Stomach smooth muscle (tissue), 2 donors: ENCODE data around the gene CFAP69.
"Not testable (repeated sequence)": the region's sequence is repeated elsewhere in the genome, so short reads cannot be mapped to it uniquely, and the experiment has no call there.

ENCODE experiments used
- H3K27ac ChIP-seq: one replicate; pipeline ENCODE4 v1.7.0; 2013; ENCODE audit warnings: mild to moderate bottlenecking, low read length, inconsistent platforms
- H3K27me3 ChIP-seq, 2 donors: one replicate each; pipeline ENCODE4 v1.7.0; 2013; ENCODE audit warnings: low read length in 2 of 2; ENCODE audit not compliant: insufficient read depth in 2 of 2, control insufficient read depth in 1 of 2
- H3K36me3 ChIP-seq, 2 donors: one replicate each; pipeline ENCODE4 v1.7.0; 2013; ENCODE audit warnings: low read length in 2 of 2; ENCODE audit not compliant: control insufficient read depth in 2 of 2, insufficient read depth in 2 of 2
- H3K4me1 ChIP-seq: one replicate; pipeline ENCODE4 v1.7.0; 2013; ENCODE audit warnings: low read length; ENCODE audit not compliant: control insufficient read depth, insufficient read depth
- H3K4me3 ChIP-seq, 2 donors: one replicate each; pipeline ENCODE4 v1.7.0; 2013; ENCODE audit warnings: low read length in 2 of 2
- H3K9ac ChIP-seq, 2 donors: one replicate each; pipeline ENCODE4 v1.7.0; 2013; ENCODE audit warnings: low read length in 2 of 2, mild to moderate bottlenecking in 1 of 2
- H3K9me3 ChIP-seq, 2 donors: one replicate each; pipeline ENCODE4 v1.7.0; 2013; ENCODE audit warnings: low read length in 2 of 2; ENCODE audit not compliant: control insufficient read depth in 2 of 2
- donor health status: healthy.
- donor health status: Pancreatic carcinoma.

CFAP69 gene

DNA sequence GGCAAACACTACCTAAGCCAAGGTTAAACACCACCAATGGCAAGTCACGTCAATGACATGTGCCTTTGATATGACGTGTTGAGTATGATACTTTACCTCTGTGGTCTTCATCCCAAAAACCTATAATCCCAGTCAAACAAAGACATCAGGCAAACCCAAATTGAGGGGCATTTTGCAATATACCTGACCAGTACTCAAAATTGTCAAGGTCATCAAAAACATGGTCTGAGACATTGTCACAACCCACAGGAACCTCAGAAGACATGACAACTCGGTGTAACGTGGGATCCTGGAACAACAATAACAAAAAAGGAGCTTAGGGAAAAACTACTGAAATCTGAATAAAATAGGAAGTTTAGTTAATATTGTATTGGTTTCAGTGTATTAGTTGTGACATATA is 68.9 kb downstream of the CFAP69 start:
- H3K36me3 ChIP-seq: peaks cover 0 to 2% of the 10 kb centered on the region in 2 donors
- H3K27me3 ChIP-seq: peaks cover 0 to 4% of the 10 kb centered on the region in 2 donors
- no peak overlapping the region for H3K9ac ChIP-seq
- H3K9me3 ChIP-seq: no peaks in the 10 kb centered on the region
- H3K4me1 ChIP-seq: no peaks in the 10 kb centered on the region
- H3K27ac ChIP-seq: no peak overlapping the region
- H3K4me3 ChIP-seq: no peak overlapping the region

DNA sequence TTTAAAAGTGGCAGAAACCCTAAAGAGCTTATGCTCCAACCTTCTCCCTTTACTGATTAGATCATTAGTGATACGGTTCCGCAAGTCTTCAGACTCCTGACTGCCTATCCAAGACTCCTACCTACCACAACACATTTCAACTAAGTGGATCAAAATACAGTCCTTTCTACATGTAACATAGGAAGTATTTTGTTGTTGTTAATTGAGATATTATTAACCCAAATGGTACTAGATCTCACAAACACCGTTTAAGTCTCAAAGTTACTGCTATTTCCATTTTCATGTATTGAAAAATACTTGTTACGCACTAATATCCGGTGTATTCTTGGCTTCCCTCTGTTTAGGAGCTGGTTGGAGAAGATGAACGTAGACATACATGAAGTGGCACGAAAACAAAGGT is 75.0 kb downstream of the CFAP69 start:
- no peaks in the 10 kb centered on the region for H3K36me3 ChIP-seq
- no peak overlapping the region for H3K27ac ChIP-seq
- peaks cover 7% of the 10 kb centered on the region for H3K4me1 ChIP-seq
- H3K4me3 ChIP-seq: no peak overlapping the region
- peaks cover 22 to 34% of the 10 kb centered on the region in 2 donors for H3K27me3 ChIP-seq
- no peak overlapping the region for H3K9ac ChIP-seq
- H3K9me3 ChIP-seq: no peaks in the 10 kb centered on the region

DNA sequence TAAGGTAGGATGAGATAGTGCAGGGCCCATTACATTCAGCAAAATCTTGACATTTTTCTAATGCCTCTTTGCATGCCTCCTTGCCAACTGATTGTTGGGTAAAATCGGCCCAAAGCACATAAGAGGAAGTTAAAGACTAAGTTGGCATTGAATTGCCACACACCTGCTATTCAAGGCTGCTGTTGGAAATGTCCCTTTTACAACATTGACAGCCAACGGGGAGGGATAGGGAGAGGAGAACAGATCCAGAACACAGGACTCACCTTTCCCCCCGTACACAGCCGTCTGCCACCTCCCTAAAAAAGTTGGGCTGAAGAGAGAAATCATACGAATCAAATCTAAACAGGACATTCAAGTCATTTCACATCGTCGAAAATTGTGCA is 75.4 kb downstream of the CFAP69 start:
- Histone ChIP-seq H3K4me3 (no peak overlapping the region), H3K36me3 (no peaks in the 10 kb centered on the region), H3K27ac (no peak overlapping the region), H3K27me3 (peaks cover 22 to 34% of the 10 kb centered on the region in 2 donors), H3K9me3 (no peaks in the 10 kb centered on the region), H3K4me1 (peaks cover 7% of the 10 kb centered on the region), H3K9ac (no peak overlapping the region)

DNA sequence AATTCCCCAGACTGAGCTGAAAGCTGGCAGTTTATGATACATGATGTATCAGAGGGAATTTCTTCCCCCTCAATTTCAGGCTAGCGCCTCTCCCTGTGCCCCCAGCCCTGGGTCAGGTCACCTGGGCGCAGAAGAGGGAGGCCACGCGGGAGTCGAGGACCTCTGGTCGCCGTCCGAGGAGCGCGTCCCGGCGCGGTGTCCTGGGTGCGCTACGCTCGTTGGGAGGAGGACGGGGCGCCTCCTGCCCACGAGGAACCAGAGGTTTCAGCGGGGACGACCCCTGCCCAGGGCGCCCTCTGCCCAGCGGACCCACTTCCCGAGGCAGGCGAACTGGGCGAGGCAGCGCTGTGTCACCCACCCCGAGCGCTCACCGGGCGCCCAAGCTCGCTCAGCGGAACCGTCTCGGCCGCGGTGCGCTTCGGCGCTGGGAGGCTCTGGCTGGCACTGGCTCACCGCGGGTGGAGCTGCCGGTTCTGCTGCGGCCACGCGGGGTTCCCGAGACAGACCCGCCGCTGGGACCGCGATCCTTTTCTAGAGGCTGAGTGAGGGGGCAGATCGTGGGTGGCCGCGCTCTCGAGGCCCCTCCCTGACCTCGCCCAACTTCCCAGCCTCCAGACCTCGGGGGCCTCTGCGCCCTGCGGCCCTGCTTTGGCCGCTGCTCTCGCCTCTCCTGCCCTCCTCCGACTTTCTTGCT is 76.0 kb downstream of the CFAP69 start, which contains the start of gene FAM237B:
FAM237B (minus strand) TSS at position 504 of the 694 bp plus-strand sequence. CDS start 1,556 bp downstream, outside the sequence.
- Histone ChIP-seq H3K27ac (no peak within 1 kb of the TSS), H3K4me3 (peak within 1 kb of the TSS in 1 of 2 donors; percentile 36)

DNA sequence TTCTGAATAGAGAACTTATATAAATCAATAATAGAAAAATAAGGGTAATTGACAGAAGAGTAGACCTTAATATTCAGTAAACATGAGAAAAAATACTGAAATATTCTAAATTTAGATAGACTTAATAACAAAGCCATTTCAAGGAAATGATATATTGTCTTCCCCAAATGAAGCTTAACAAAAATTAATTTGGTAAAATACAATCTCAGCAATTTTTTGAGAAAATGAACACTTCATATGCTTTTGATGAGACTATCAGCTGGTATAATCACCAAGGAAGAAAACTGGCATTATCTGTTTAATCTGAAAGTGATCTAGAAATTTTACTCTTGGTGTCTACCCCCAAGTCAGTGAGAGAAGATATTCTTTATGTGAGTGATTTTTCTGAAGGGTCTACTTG is 77.9 kb downstream of the CFAP69 start:
- no peaks in the 10 kb centered on the region for H3K9me3 ChIP-seq
- H3K27ac ChIP-seq: no peak overlapping the region
- no peaks in the 10 kb centered on the region for H3K36me3 ChIP-seq
- peaks cover 7% of the 10 kb centered on the region for H3K4me1 ChIP-seq
- H3K4me3 ChIP-seq: no peak overlapping the region
- no peak overlapping the region for H3K9ac ChIP-seq
- H3K27me3 ChIP-seq: peaks cover 22 to 31% of the 10 kb centered on the region in 2 donors

More for the DNA sequence above, 76.0 kb downstream of the CFAP69 start, which contains the start of gene FAM237B:
- Histone ChIP-seq H3K4me1 (peaks cover 7% of the 10 kb centered on the region), H3K27me3 (peaks cover 22 to 34% of the 10 kb centered on the region in 2 donors), H3K9ac (no peak within 1 kb of the TSS), H3K36me3 (no peaks in the 10 kb centered on the region), H3K9me3 (no peaks in the 10 kb centered on the region)

DNA sequence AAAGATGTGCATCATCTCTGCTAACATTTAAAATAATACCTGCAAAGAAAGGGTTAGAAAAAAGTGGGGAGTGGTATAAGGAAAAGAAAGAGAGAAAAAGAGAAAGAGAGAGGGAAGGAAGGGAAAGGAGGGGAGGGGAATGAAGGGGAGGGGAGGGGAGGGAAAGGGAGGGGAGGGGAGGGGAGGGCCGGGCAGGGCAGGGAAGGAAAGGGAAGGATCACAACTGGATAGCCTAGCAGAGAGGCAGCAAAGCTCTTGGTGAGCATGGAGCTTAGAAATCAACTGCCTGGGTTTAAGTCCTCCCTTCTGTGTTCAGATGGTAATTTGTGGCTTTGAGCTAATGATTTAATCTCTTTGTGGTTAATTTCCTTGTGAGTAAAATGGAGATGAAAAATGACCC is 81.5 kb downstream of the CFAP69 start:
- peaks cover 9% of the 10 kb centered on the region in 2 donors for H3K27me3 ChIP-seq
- no peak overlapping the region for H3K4me3 ChIP-seq
- H3K36me3 ChIP-seq: no peaks in the 10 kb centered on the region
- no peak overlapping the region for H3K9ac ChIP-seq
- H3K9me3 ChIP-seq: no peaks in the 10 kb centered on the region
- H3K4me1 ChIP-seq: no peaks in the 10 kb centered on the region
- no peak overlapping the region for H3K27ac ChIP-seq

DNA sequence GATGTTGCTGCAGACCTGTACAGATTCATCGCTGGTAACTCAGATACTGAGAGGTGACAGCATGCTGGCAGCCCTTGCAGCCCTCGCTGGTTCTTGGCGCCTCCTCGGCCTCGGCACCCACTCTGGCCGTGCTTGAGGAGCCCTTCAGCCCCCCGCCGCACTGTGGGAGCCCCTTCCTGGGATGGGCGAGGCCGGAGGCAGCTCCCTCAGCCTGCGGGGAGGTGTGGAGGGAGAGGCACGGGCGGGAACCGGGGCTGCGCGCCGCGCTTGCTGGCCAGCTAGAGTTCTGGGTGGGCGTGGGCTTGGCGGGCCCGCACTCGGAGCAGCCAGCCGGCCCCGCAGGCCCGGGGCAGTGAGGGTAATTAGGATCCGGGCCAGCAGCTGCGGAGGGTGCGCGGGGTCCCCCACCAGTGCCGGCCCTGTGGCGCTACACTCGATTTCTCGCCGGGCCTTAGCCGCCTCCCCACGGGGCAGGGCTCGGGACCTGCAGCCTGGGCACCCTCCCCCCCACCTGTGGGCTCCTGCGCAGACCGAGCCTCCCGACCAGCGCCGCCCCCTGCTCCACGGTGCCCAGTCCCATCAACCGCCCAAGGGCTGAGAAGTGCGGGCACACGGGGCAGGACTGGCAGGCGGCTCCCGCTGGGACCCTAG is 89.3 kb downstream of the CFAP69 start:
- H3K36me3 ChIP-seq: no peaks in the 10 kb centered on the region
- H3K9ac ChIP-seq: no peak overlapping the region
- no peak overlapping the region for H3K4me3 ChIP-seq
- no peak overlapping the region for H3K27ac ChIP-seq
- no peaks in the 10 kb centered on the region for H3K9me3 ChIP-seq
- H3K27me3 ChIP-seq: no peaks in the 10 kb centered on the region
- H3K4me1 ChIP-seq: no peaks in the 10 kb centered on the region

DNA sequence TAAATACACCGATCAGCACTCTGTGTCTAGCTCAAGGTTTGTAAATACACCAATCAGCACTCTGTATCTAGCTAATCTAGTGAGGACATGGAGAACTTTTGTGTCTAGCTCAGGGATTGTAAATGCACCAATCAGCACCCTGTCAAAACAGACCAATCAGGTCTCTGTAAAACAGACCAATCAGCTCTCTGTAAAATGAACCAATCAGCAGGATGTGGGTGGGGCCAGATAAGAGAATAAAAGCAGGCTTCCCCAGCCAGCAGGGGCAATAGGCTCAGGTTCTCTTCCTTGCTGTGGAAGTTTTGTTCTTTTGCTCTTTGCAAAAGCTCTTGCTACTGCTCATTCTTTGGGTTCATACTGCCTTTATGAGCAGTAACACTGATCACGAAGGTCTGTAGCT is 90.0 kb downstream of the CFAP69 start:
- H3K9me3 ChIP-seq, H3K36me3 ChIP-seq, H3K4me1 ChIP-seq, H3K4me3 ChIP-seq, H3K27me3 ChIP-seq, H3K27ac ChIP-seq, H3K9ac ChIP-seq: not testable (repeated sequence)

DNA sequence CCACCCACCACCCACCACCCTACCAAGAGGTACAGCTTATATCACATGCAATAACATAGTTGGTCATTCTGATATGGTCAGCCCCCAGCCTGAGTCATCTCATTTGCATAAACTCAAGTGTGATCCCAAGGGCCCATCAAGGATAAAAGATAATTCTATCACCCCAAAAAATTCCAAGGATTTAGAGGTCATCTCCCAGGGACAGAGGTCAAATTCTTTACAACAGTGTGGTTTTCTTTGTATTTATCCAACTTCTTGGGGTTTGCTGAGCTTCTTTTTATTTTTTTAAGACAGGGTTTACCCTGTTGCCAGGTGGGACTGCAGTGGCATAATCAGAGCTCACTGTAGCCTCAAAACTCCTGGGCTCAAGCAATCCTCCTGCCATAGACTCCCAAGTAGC is 92.1 kb downstream of the CFAP69 start:
- H3K4me1 ChIP-seq: no peaks in the 10 kb centered on the region
- no peaks in the 10 kb centered on the region for H3K9me3 ChIP-seq
- no peaks in the 10 kb centered on the region for H3K36me3 ChIP-seq
- no peak overlapping the region for H3K27ac ChIP-seq
- H3K4me3 ChIP-seq: no peak overlapping the region
- H3K9ac ChIP-seq: no peak overlapping the region
- H3K27me3 ChIP-seq: no peaks in the 10 kb centered on the region

DNA sequence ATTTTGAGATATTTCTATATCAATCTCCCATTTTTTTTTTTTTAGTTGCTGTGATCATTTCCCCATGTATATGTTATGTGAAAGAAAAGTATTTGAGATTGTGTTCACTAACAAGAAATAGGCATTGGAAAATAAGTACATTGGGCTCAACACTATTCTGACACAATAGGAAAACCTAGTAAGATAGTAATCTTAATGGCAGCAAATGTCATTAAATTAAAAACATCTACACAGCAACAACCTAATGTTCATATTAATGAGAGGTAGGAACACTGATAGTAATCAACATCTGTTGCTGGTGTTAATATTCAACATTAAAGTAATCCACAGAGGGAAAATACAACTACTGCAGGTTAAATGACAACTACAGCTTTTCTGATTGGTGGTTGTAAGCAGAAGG is 100.0 kb downstream of the CFAP69 start:
- H3K4me3 ChIP-seq: peak overlapping the region in 1 of 2 donors; percentile 64
- H3K9me3 ChIP-seq: no peaks in the 10 kb centered on the region
- no peak overlapping the region for H3K9ac ChIP-seq
- H3K4me1 ChIP-seq: no peaks in the 10 kb centered on the region
- H3K27ac ChIP-seq: no peak overlapping the region
- no peaks in the 10 kb centered on the region for H3K27me3 ChIP-seq
- no peaks in the 10 kb centered on the region for H3K36me3 ChIP-seq
